GM12878 (cell line): ENCODE data around the gene EDARADD.

Experiments
- CBX5 ChIP-seq: sonication (generic); IDR thresholded peaks from 2 replicates; pipeline ENCODE4 v1.6.1; 2016; ENCODE audit warnings: low read depth, moderate library complexity, mild to moderate bottlenecking, inconsistent platforms
- GABPA ChIP-seq: IDR thresholded peaks from 2 replicates; pipeline ENCODE4 v1.6.1; 2014; ENCODE audit warnings: antibody characterized with exemption, low read depth, mild to moderate bottlenecking, inconsistent platforms
- NR2C1 ChIP-seq: fragments of 450-650 bp; IDR thresholded peaks from 2 replicates; pipeline ENCODE4 v1.6.1; 2017; ENCODE audit warnings: antibody characterized with exemption, mild to moderate bottlenecking, moderate library complexity
- POLR2A ChIP-seq: IDR thresholded peaks from 2 replicates; pipeline ENCODE4 v1.6.1; 2011; ENCODE audit warnings: low read depth, mild to moderate bottlenecking, low read length
- SREBF2 ChIP-seq: IDR thresholded peaks from 2 replicates; pipeline ENCODE4 v1.6.1; 2012; ENCODE audit warnings: mild to moderate bottlenecking, low read length
- SUPT20H ChIP-seq: IDR thresholded peaks from 2 replicates; pipeline ENCODE4 v1.6.1; 2011; ENCODE audit warnings: low read depth, mild to moderate bottlenecking, low read length, moderate library complexity, borderline replicate concordance; ENCODE audit not compliant: control insufficient read depth
- ZNF274 ChIP-seq: IDR thresholded peaks from one replicate; pipeline ENCODE4 v1.8.0; 2011; ENCODE audit not compliant: insufficient read length, insufficient read depth
- TF ChIP-seq, protein P1 (sequence below): IDR thresholded peaks from 2 replicates; pipeline ENCODE4 v1.6.1; 2011; ENCODE audit warnings: borderline replicate concordance, low read depth, mild to moderate bottlenecking, moderate library complexity, low read length; ENCODE audit not compliant: insufficient read depth, poor library complexity, severe bottlenecking
- TF ChIP-seq, protein P2 (sequence below): IDR thresholded peaks from 2 replicates; pipeline ENCODE4 v1.6.1; 2012; ENCODE audit warnings: mild to moderate bottlenecking, low read depth, low read length
- TF ChIP-seq, protein P3 (sequence below), 3 experiments: IDR thresholded peaks in 2 of 3; conservative IDR thresholded peaks in 1 of 3; 2 replicates each; pipeline ENCODE4 v1.5.1; 2011; ENCODE audit warnings: low read depth in 3 of 3, low read length in 3 of 3, mild to moderate bottlenecking in 3 of 3, control low read depth in 2 of 3, moderate library complexity in 2 of 3, inconsistent platforms in 1 of 3, mixed read lengths in 1 of 3; ENCODE audit not compliant: control insufficient read depth in 2 of 3, insufficient read depth in 1 of 3; ENCODE audit errors: extremely low read depth in 1 of 3

DNA sequence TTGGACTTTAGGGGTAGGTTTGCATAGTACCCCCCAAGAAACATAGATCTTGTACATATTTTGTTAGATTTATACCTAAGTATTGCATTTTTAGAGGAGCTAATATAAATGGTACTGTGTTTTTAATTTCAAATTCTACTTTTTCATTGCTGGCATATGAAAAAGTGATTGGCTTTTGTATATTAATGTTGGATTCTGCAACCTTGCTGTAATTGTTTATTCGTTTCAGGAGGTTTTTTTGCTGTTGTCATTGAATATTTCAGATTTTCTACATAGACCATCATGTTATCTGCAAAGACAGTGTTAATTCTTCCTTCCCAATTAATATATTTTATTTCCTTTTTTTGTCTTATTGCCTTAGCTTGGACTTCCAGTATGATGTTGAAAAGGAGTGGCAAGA, 23.0 kb upstream of the EDARADD start:
- TF ChIP-seq CBX5 (no peak), GABPA (no peak), NR2C1 (no peak), ZNF274 (no peak), SREBF2 (no peak), POLR2A (no peak), SUPT20H (no peak)
- TF ChIP-seq, protein P1, sequence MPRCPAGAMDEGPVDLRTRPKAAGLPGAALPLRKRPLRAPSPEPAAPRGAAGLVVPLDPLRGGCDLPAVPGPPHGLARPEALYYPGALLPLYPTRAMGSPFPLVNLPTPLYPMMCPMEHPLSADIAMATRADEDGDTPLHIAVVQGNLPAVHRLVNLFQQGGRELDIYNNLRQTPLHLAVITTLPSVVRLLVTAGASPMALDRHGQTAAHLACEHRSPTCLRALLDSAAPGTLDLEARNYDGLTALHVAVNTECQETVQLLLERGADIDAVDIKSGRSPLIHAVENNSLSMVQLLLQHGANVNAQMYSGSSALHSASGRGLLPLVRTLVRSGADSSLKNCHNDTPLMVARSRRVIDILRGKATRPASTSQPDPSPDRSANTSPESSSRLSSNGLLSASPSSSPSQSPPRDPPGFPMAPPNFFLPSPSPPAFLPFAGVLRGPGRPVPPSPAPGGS: no peak
- TF ChIP-seq, protein P2, sequence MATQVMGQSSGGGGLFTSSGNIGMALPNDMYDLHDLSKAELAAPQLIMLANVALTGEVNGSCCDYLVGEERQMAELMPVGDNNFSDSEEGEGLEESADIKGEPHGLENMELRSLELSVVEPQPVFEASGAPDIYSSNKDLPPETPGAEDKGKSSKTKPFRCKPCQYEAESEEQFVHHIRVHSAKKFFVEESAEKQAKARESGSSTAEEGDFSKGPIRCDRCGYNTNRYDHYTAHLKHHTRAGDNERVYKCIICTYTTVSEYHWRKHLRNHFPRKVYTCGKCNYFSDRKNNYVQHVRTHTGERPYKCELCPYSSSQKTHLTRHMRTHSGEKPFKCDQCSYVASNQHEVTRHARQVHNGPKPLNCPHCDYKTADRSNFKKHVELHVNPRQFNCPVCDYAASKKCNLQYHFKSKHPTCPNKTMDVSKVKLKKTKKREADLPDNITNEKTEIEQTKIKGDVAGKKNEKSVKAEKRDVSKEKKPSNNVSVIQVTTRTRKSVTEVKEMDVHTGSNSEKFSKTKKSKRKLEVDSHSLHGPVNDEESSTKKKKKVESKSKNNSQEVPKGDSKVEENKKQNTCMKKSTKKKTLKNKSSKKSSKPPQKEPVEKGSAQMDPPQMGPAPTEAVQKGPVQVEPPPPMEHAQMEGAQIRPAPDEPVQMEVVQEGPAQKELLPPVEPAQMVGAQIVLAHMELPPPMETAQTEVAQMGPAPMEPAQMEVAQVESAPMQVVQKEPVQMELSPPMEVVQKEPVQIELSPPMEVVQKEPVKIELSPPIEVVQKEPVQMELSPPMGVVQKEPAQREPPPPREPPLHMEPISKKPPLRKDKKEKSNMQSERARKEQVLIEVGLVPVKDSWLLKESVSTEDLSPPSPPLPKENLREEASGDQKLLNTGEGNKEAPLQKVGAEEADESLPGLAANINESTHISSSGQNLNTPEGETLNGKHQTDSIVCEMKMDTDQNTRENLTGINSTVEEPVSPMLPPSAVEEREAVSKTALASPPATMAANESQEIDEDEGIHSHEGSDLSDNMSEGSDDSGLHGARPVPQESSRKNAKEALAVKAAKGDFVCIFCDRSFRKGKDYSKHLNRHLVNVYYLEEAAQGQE: no peak
- TF ChIP-seq, protein P3, sequence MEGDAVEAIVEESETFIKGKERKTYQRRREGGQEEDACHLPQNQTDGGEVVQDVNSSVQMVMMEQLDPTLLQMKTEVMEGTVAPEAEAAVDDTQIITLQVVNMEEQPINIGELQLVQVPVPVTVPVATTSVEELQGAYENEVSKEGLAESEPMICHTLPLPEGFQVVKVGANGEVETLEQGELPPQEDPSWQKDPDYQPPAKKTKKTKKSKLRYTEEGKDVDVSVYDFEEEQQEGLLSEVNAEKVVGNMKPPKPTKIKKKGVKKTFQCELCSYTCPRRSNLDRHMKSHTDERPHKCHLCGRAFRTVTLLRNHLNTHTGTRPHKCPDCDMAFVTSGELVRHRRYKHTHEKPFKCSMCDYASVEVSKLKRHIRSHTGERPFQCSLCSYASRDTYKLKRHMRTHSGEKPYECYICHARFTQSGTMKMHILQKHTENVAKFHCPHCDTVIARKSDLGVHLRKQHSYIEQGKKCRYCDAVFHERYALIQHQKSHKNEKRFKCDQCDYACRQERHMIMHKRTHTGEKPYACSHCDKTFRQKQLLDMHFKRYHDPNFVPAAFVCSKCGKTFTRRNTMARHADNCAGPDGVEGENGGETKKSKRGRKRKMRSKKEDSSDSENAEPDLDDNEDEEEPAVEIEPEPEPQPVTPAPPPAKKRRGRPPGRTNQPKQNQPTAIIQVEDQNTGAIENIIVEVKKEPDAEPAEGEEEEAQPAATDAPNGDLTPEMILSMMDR (IDR thresholded peaks at IDR 0.05 in 2 of 3, conservative IDR thresholded peaks at IDR 0.05 in 1 of 3; ENCODE audit: control insufficient read depth in 2 of 3, extremely low read depth in 1 of 3, insufficient read depth in 1 of 3, low read depth in 3 of 3, low read length in 3 of 3): no peak
